ENCODE data around the gene NFE2L2. TPM values are rescaled to one million over a fixed set of nuclear protein-coding genes. Genes with fewer than 3 reads are reported as not detected.

NFE2L2 gene
- total RNA-seq, 4 donors from 2014 or later = 41.6 to 105 (median 65.2) TPM

DNA sequence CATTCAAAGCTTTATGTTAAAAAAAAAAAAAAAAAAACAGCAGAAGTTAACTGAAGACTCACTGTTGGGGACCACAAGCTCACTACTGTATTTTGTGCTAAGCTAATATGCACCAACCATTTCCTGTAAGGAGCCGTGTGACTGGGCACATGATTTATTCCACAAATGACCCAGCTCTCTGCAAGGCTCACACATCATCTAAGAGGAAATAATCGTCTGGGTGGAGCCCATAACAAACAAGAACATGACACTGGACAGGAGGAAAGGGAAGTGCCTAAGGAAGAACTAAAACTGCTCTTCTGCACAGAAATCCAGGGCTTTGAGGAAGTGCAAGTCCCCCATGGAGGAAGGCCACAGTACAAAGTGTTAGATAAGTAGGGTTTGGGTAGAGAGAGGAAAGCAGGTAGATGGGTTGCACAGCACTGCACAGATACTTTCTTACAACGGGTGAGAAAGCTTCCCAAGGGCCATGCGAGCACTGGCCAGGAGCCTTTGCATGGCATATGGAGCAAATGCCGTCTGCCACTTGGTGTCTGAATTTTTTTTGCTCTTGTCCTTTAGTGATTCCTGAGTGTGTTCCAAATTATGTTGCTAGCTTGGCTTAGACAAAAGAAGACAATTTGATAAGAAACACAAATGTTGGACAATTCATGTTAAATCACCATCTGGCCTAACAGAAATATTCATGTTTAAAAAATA is 24.4 kb downstream of the NFE2L2 start:
- in situ Hi-C loops (cut with MboI; ENCODE audit: low pct_ligation_motif_present in 1 of 4, low pct_unique_long_range_greater_than_20kb in 1 of 4, low sequenced_read_pairs in 3 of 4) (no loop called here), intact Hi-C loops (cut with DNase I; ENCODE audit: low total_unique reads) (no loop called here)
- peak; percentile 62 for DNase-seq
- peak; percentile 37 to 77 (median 65) for TF ChIP-seq POLR2AphosphoS5 (IDR thresholded peaks at IDR 0.05)
- TF ChIP-seq POLR2A (IDR thresholded peaks at IDR 0.05) = peak; percentile 49
- TF ChIP-seq, protein P1, sequence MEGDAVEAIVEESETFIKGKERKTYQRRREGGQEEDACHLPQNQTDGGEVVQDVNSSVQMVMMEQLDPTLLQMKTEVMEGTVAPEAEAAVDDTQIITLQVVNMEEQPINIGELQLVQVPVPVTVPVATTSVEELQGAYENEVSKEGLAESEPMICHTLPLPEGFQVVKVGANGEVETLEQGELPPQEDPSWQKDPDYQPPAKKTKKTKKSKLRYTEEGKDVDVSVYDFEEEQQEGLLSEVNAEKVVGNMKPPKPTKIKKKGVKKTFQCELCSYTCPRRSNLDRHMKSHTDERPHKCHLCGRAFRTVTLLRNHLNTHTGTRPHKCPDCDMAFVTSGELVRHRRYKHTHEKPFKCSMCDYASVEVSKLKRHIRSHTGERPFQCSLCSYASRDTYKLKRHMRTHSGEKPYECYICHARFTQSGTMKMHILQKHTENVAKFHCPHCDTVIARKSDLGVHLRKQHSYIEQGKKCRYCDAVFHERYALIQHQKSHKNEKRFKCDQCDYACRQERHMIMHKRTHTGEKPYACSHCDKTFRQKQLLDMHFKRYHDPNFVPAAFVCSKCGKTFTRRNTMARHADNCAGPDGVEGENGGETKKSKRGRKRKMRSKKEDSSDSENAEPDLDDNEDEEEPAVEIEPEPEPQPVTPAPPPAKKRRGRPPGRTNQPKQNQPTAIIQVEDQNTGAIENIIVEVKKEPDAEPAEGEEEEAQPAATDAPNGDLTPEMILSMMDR (IDR thresholded peaks at IDR 0.05) = no peak
- Histone ChIP-seq H3K27ac (peak overlapping the region; percentile 84 to 89 (median 86)), H3K36me3 (no peaks in the 10 kb centered on the region), H3K9me3 (no peaks in the 10 kb centered on the region), H3K4me1 (peaks cover 42 to 92% (median 71%) of the 10 kb centered on the region in 4 donors), H3K27me3 (no peaks in the 10 kb centered on the region), H3K4me3 (no peak overlapping the region)
- WGBS, 2 donors (ENCODE audit: low coverage in 1 of 2) = 22 to 25% methylated on average over 3 to 5 of the region's 5 CpGs

DNA sequence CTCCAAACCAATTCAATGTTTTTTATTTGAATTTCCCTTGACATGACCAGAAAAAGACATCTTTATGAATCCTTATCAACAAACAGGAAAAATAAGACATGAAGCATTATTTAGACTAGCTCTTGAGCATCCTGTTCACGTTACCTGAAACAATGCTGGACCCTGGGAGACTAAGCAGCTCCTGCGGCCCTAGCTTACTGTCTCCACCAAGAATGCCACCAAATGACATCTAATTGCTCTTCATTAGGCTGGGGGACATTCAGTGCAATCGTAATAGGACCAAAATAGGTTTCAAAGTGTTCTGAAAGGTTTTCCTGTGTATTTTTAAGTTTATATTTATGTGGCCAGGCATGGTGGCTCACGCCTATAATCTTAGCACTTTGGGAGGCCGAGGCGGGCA is 25.5 kb downstream of the NFE2L2 start:
- no peaks in the 10 kb centered on the region for H3K9me3 ChIP-seq
- intact Hi-C loops (cut with DNase I; ENCODE audit: low total_unique reads) = no loop called here
- H3K36me3 ChIP-seq = no peaks in the 10 kb centered on the region
- WGBS, 2 donors (ENCODE audit: low coverage in 1 of 2) = 88 to 94% methylated on average over 3 to 6 of the region's 6 CpGs
- H3K4me1 ChIP-seq = peaks cover 42 to 83% (median 66%) of the 10 kb centered on the region in 4 donors
- in situ Hi-C loops (cut with MboI; ENCODE audit: low pct_ligation_motif_present in 1 of 4, low pct_unique_long_range_greater_than_20kb in 1 of 4, low sequenced_read_pairs in 3 of 4) = no loop called here
- H3K4me3 ChIP-seq = no peak overlapping the region
- TF ChIP-seq EP300 (IDR thresholded peaks at IDR 0.05; ENCODE audit: low read depth) (no peak), POLR2A (IDR thresholded peaks at IDR 0.05) (no peak), POLR2AphosphoS5 (IDR thresholded peaks at IDR 0.05) (no peak)
- TF ChIP-seq, protein P1 (IDR thresholded peaks at IDR 0.05) = no peak
- no peak for DNase-seq
- H3K27ac ChIP-seq = peak overlapping the region; percentile 84 to 89 (median 86)
- H3K27me3 ChIP-seq = no peaks in the 10 kb centered on the region

DNA sequence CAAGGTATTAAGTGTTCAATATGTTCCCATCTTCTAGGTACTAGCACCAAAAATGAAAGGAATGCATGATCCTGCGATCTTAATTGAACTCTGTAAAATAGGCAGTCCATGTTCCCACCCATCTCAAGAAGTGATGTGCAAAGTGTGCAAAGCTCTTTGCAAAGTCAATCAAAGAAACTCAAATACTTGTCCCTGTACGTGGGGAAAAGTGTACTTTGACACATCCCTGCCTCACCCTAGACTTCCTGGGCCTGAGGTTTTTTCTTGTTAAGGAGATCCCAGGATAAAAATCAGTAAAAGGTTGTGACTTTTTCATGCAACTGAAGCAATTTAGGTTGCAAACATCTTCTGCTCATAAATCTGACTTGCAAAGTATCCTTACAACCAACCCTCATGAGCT is 26.6 kb downstream of the NFE2L2 start:
- WGBS, 2 donors (ENCODE audit: low coverage in 1 of 2) = 46 to 53% methylated on average over 2 of the region's 2 CpGs
- DNase-seq = no peak
- Histone ChIP-seq H3K36me3 (peaks cover 0 to 5% (median 2%) of the 10 kb centered on the region in 4 donors), H3K9me3 (no peaks in the 10 kb centered on the region), H3K27ac (peak overlapping the region; percentile 84 to 89 (median 86)), H3K4me1 (peaks cover 33 to 72% (median 57%) of the 10 kb centered on the region in 4 donors), H3K4me3 (no peak overlapping the region), H3K27me3 (no peaks in the 10 kb centered on the region)
- TF ChIP-seq POLR2A (IDR thresholded peaks at IDR 0.05) (no peak), EP300 (IDR thresholded peaks at IDR 0.05; ENCODE audit: low read depth) (no peak), POLR2AphosphoS5 (IDR thresholded peaks at IDR 0.05) (no peak)
- TF ChIP-seq, protein P1 (IDR thresholded peaks at IDR 0.05) = no peak
- in situ Hi-C loops (cut with MboI; ENCODE audit: low pct_ligation_motif_present in 1 of 4, low pct_unique_long_range_greater_than_20kb in 1 of 4, low sequenced_read_pairs in 3 of 4) (no loop called here), intact Hi-C loops (cut with DNase I; ENCODE audit: low total_unique reads) (no loop called here)

DNA sequence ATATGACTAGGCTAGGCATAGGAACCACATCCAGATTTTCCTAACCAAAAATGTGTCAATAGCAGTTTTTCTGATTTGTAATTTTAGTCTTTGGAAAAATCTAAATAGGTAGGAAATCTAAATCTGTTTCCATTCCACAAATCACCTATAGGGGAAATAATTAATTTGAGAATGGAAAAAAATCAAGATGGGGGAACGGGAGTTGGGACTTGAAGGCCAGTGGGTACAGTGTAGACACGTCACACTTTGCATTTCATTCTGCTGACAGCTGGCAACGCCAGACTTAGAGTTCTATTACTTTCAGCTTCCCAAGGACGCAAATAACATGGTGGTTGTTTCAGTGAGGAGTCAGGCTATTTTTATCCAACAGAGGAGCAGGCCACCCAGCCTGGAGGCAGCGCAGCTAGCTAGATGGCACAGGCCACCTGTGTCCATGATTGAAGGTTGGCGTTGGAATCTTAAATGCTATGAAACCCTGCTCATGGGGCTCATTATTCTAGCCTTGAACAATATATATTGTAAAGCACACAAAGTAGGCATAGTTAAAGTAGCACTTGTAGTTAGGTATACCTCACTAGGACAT is 28.6 kb downstream of the NFE2L2 start:
- Histone ChIP-seq H3K9me3 (no peaks in the 10 kb centered on the region), H3K27ac (no peak overlapping the region), H3K4me3 (no peak overlapping the region), H3K36me3 (peaks cover 0 to 25% (median 12%) of the 10 kb centered on the region in 4 donors), H3K4me1 (peaks cover 27 to 52% (median 37%) of the 10 kb centered on the region in 4 donors), H3K27me3 (no peaks in the 10 kb centered on the region)
- no peak for TF ChIP-seq EP300 (IDR thresholded peaks at IDR 0.05; ENCODE audit: low read depth)
- TF ChIP-seq, protein P1 (IDR thresholded peaks at IDR 0.05) = peak in 1 of 5 experiments; percentile 35
- intact Hi-C loops (cut with DNase I; ENCODE audit: low total_unique reads) (no loop called here), in situ Hi-C loops (cut with MboI; ENCODE audit: low pct_ligation_motif_present in 1 of 4, low pct_unique_long_range_greater_than_20kb in 1 of 4, low sequenced_read_pairs in 3 of 4) (no loop called here)
- WGBS, 2 donors (ENCODE audit: low coverage in 1 of 2) = 86 to 93% methylated on average over 1 to 6 of the region's 6 CpGs
- DNase-seq = no peak

Data from transverse colon (tissue), 4 donors.